Fibroblast of pulmonary artery (primary cell): ENCODE measurements around the gene CFL1.

Experiments used
- DNase-seq: peaks from one replicate; pipeline ENCODE4 v3.0.0-alpha.2; 2010; ENCODE audit warnings: low read depth
- H3K4me3 ChIP-seq: replicated peaks from 2 replicates; pipeline ENCODE4 v1.5.1; 2011; ENCODE audit warnings: low read depth, mild to moderate bottlenecking, control low read depth, low read length, moderate library complexity
- CTCF ChIP-seq: IDR thresholded peaks from 2 replicates; pipeline ENCODE4 v1.5.1; 2011; ENCODE audit warnings: mild to moderate bottlenecking, control low read depth, low read length, inconsistent platforms; ENCODE audit errors: missing control alignments

The CFL1 gene

GRCh38 chr11:65886826-65887722 lies 29.1 kb upstream of the CFL1 start:
- TF ChIP-seq CTCF = no peak
- DNase-seq = no peak
- H3K4me3 ChIP-seq = peak overlapping the region; percentile 85

GRCh38 chr11:65885808-65886536 lies 28.0 kb upstream of the CFL1 start:
- no peak overlapping the region for H3K4me3 ChIP-seq

GRCh38 chr11:65885231-65885630 lies 27.3 kb upstream of the CFL1 start:
- H3K4me3 ChIP-seq = no peak overlapping the region
- no peak for DNase-seq
- TF ChIP-seq CTCF = no peak

More at GRCh38 chr11:65885808-65886536, 28.0 kb upstream of the CFL1 start:
- no peak for DNase-seq
- TF ChIP-seq CTCF = no peak

- TF ChIP-seq CTCF = no peak
- peak; percentile 83 for DNase-seq
- no peak overlapping the region for H3K4me3 ChIP-seq
These were observed 26.7 kb upstream of the CFL1 start for GRCh38 chr11:65884716-65885092.

- TF ChIP-seq CTCF = no peak
- DNase-seq = no peak
- no peak overlapping the region for H3K4me3 ChIP-seq
These were observed 26.1 kb upstream of the CFL1 start for GRCh38 chr11:65883786-65884715.

GRCh38 chr11:65883058-65883761 lies 25.2 kb upstream of the CFL1 start:
- DNase-seq = no peak
- TF ChIP-seq CTCF = no peak
- H3K4me3 ChIP-seq = no peak overlapping the region
